Smooth muscle cell (in vitro differentiated cells): Measurements from ENCODE around the gene CRELD2. TPM values are rescaled to one million over a fixed set of nuclear protein-coding genes. Genes with fewer than 3 reads are reported as not detected.

Experiments
- DNase-seq: peaks from one replicate; lab custom pipeline; 2025; ENCODE audit not compliant: unreplicated experiment; lab: John Stamatoyannopoulos, UW
- H2AFZ ChIP-seq: fragments of 200-600 bp; sonication (generic); 2 replicates; pipeline ENCODE4 v1.6.0; 2016; ENCODE audit warnings: antibody characterized with exemption, low read depth, mild to moderate bottlenecking
- H3F3A ChIP-seq: fragments of 200-600 bp; sonication (generic); 2 replicates; pipeline ENCODE4 v1.6.0; 2017; ENCODE audit warnings: antibody characterized with exemption, low read depth
- H3K27ac ChIP-seq: fragments of 200-600 bp; sonication (generic); 2 replicates; pipeline ENCODE4 v1.5.1; 2016; ENCODE audit warnings: low read depth, mild to moderate bottlenecking
- H3K27me3 ChIP-seq: fragments of 200-600 bp; sonication (generic); 2 replicates; pipeline ENCODE4 v1.6.1; 2016; ENCODE audit warnings: low read depth, mild to moderate bottlenecking
- H3K36me3 ChIP-seq: fragments of 200-600 bp; sonication (generic); 2 replicates; pipeline ENCODE4 v1.5.1; 2016; ENCODE audit warnings: low read depth
- H3K4me1 ChIP-seq: fragments of 200-600 bp; sonication (generic); 2 replicates; pipeline ENCODE4 v1.5.1; 2016; ENCODE audit warnings: low read depth
- H3K4me2 ChIP-seq: fragments of 200-600 bp; sonication (generic); 2 replicates; pipeline ENCODE4 v1.6.0; 2016; ENCODE audit warnings: mild to moderate bottlenecking
- H3K4me3 ChIP-seq: fragments of 200-600 bp; sonication (generic); 2 replicates; pipeline ENCODE4 v1.5.1; 2016; ENCODE audit warnings: mild to moderate bottlenecking
- H3K79me2 ChIP-seq: fragments of 200-600 bp; sonication (generic); 2 replicates; pipeline ENCODE4 v1.6.0; 2016; ENCODE audit warnings: low read depth, mild to moderate bottlenecking
- H3K9ac ChIP-seq: fragments of 200-600 bp; sonication (generic); 2 replicates; pipeline ENCODE4 v1.6.0; 2016; ENCODE audit warnings: low read depth
- H3K9me3 ChIP-seq: fragments of 200-600 bp; sonication (generic); replicated peaks from 2 replicates; pipeline ENCODE4 v1.5.1; 2016; ENCODE audit warnings: low read depth
- H4K20me1 ChIP-seq: fragments of 200-600 bp; sonication (generic); 2 replicates; pipeline ENCODE4 v1.6.0; 2016; ENCODE audit warnings: low read depth
- WGBS: methylation state at CpG from one replicate; pipeline ENCODE4 v1.1.7; 2016; ENCODE audit warnings: low lambda C conversion rate; 5-methylcytosine and 5-hydroxymethylcytosine counted together
- polyA plus RNA-seq: library from polyadenylated mRNA; unstranded; fragments of >200 nt; fragmentation: Nextera tagmentation; extraction: Ambion mirVana; gene quantifications from 2 replicates; pipeline ENCODE4 v1.2.1, GENCODE V29; 2016
- total RNA-seq: library from RNA; depleted of rRNA; stranded (reverse); fragments of >200 nt; gene quantifications from 2 replicates; pipeline ENCODE4 v1.2.3, GENCODE V29; 2014
- TF ChIP-seq, protein P1 (sequence below): fragments of 200-600 bp; sonication (generic); IDR thresholded peaks from 2 replicates; pipeline ENCODE4 v1.5.1; 2017; ENCODE audit warnings: borderline replicate concordance, mild to moderate bottlenecking, antibody characterized with exemption; ENCODE audit not compliant: insufficient read depth, poor library complexity, severe bottlenecking

Gene CRELD2
- total and polyA plus RNA-seq, 2 experiments from 2014 or later, result 52.7 to 127 TPM

DNA sequence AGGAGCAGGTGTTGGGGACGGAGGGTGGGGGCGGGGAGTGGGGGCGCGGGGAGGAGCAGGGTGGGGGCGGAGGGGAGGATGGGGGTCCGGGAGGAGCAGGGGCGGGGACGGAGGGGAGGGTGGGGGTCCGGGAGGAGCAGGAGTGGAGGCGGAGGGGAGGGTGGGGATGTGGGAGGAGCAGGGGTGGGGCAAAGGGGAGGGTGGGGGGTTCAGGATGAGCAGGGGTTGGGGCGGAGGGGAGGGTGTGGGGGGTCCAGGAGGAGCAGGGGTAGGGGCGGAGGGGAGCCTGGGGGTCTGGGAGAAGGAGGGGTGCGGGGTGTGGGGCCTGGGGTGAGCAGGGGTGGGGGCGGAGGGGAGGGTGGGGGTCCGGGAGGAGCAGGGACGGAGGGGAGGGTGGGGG lies 17.1 kb downstream of the CRELD2 start:
- Histone ChIP-seq H2AFZ (no peak overlapping the region), H3K27ac (no peak overlapping the region), H3K27me3 (no peaks in the 10 kb centered on the region), H3K79me2 (no peaks in the 10 kb centered on the region), H3K4me3 (peak overlapping the region; percentile 37), H3K9ac (no peak overlapping the region), H3K4me1 (peaks cover 7% of the 10 kb centered on the region), H3F3A (no peaks in the 10 kb centered on the region), H3K4me2 (peak overlapping the region; percentile 86), H3K36me3 (no peaks in the 10 kb centered on the region), H3K9me3 (no peaks in the 10 kb centered on the region), H4K20me1 (no peaks in the 10 kb centered on the region)
- TF ChIP-seq, protein P1, sequence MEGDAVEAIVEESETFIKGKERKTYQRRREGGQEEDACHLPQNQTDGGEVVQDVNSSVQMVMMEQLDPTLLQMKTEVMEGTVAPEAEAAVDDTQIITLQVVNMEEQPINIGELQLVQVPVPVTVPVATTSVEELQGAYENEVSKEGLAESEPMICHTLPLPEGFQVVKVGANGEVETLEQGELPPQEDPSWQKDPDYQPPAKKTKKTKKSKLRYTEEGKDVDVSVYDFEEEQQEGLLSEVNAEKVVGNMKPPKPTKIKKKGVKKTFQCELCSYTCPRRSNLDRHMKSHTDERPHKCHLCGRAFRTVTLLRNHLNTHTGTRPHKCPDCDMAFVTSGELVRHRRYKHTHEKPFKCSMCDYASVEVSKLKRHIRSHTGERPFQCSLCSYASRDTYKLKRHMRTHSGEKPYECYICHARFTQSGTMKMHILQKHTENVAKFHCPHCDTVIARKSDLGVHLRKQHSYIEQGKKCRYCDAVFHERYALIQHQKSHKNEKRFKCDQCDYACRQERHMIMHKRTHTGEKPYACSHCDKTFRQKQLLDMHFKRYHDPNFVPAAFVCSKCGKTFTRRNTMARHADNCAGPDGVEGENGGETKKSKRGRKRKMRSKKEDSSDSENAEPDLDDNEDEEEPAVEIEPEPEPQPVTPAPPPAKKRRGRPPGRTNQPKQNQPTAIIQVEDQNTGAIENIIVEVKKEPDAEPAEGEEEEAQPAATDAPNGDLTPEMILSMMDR, result no peak
- no CpG with 5 or more reads among the region's 16 CpGs for WGBS
- no peak for DNase-seq

DNA sequence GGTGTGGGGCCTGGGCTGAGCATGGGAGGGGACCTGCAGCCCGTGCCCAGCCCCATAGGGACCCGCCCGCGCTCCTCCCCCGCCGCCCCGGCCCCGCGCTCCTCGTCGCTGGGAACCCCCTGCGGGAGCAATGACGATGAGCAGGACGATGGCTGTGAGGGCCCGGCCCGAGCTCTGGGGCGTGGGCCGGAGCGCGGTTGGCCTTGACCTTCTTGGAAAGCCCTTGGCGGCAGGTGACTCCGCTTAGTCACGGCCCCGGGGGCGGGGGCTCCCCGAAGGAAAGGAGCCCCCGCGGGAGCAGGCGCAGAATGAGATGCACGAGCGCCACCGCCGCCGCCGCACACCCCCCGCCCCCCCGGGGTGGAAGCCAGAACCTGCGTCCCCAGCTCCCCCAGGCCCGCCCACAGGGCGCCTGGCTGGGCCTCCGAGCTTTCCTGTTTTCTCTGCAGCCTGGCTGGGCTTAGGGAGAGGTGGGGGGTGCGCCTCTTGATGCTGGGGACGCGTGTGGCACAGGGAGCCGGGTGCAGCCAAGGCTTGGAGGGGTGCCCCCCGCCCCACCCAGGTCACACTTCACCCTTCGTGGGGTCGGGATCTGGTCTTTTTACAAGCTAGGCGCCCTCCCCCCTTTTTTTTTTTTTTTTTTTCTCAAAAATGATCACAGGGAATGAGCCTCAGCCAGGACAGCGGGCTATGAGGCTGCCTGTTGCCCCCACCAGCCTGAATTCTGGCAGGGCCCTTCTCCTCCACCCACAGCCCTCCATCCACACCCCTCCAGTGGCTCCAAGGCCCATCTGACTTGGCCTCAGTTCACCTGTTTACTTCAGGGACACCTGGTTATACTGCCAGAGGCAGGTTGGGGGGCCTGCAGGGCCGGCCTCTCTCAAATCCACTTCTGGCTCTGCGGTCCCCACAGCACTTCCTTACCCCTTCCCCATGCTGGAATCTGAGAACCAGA lies 17.9 kb downstream of the CRELD2 start:
- WGBS, result 16% methylated on average over 24 of the region's 52 CpGs
- TF ChIP-seq, protein P1, result no peak
- Histone ChIP-seq H3K27ac (peak overlapping the region; percentile 6), H3K27me3 (no peaks in the 10 kb centered on the region), H3K4me1 (peaks cover 7% of the 10 kb centered on the region), H2AFZ (no peak overlapping the region), H3K36me3 (no peaks in the 10 kb centered on the region), H4K20me1 (no peaks in the 10 kb centered on the region), H3K4me3 (peak overlapping the region; percentile 37), H3K9me3 (no peaks in the 10 kb centered on the region), H3F3A (no peaks in the 10 kb centered on the region), H3K9ac (no peak overlapping the region), H3K79me2 (no peaks in the 10 kb centered on the region), H3K4me2 (peak overlapping the region; percentile 86)
- DNase-seq, result peak; percentile 78

DNA sequence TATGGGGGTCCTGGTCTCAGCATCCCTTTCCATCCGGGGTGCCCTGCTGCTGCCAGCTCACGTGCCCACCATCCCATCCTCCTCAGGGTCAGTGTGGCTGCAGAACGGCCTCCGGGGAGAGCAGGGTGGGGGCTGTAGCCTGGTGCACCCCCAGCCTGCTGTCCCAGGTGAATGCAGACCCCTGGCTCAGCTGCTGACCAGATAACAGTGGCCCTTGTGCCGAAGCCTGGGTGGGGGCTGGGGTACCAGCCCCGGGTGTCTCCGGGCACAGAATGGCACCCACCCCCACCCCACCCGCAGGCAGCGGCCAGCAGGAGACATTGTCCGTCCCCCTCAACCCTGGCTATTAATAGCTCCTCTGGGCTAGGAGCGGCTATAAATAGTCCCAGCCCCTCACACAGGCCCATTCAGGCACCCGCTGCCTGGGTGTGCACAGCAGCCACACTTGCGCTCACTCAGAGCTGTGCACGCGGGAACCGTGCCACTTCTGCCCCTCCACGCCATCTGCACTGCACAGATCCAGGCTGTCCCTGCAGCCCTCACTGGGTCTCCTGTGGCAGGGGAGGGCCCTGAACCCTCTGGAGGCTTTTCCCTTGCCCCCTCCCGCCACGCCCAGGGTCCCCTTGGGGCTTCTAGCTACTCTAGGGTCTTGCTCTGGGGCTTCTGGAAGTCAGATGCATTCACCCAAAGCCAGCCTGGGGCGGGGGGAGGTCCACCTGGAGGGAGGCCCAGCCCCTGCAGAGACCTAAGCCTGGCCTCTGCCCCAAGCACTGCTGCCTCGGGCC lies 18.7 kb downstream of the CRELD2 start:
- Histone ChIP-seq H3K36me3 (no peaks in the 10 kb centered on the region), H3K4me3 (no peak overlapping the region), H3K9me3 (no peaks in the 10 kb centered on the region), H3K79me2 (no peaks in the 10 kb centered on the region), H3K9ac (no peak overlapping the region), H3K27me3 (no peaks in the 10 kb centered on the region), H3K4me1 (peaks cover 7% of the 10 kb centered on the region), H2AFZ (no peak overlapping the region), H4K20me1 (no peaks in the 10 kb centered on the region), H3F3A (no peaks in the 10 kb centered on the region), H3K27ac (peak overlapping the region; percentile 6), H3K4me2 (peak overlapping the region; percentile 86)
- no peak for DNase-seq
- TF ChIP-seq, protein P1, result no peak
- 71% methylated on average over 20 of the region's 21 CpGs for WGBS
